Measurements from ENCODE around the gene DGKH.

The DGKH gene

DNA sequence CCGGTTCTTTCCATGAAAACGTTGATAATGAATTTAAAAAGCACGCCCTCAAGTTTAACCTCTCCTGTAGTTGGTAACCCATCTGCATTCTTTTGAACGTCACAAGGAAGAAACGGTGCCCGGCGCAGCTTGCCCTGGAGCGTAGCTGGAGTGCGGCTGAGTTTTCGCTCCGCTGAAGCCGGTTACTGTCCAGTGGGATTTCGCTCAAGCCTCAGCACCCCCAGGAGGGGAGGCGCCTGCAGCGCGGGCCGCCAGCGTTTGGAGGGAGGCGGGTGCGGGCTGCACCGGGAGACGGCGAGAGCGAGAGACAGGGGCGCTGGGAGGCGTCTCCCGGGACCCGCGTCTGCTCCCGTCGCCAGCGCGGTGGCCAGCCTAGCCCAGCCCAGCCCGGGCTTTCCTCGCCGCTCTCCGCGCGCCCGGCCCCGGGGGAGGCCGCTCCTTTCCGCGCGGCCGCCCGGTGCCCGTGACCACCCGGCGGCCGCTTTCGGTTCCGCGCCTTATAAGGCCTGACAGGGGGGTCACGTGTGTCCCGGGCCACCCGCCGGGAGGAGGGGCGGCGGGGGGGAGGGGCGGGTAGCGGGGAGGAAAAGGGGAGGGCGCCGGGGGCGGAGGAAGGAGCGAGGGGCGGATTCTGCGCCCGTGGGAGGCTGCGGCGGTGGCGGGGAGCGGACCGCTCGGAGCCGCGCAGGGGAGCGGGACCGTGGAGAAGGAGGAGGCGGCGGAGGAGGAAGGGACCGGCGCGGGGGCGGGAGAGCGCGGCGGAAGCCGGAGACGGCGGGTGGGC is 8.3 kb upstream of the DGKH start:
- DNase-seq (ENCODE audit: low read depth in 2 of 2): peak; percentile 90 to 93

- no peak for DNase-seq (ENCODE audit: low read depth in 2 of 2)
Measured at GRCh38 chr13:42040730-42041010, 7.8 kb upstream of the DGKH start.

- peak in 1 of 2 donors; percentile 36 for DNase-seq (ENCODE audit: low read depth in 2 of 2)
Measured at GRCh38 chr13:42041011-42041683, 7.3 kb upstream of the DGKH start.

GRCh38 chr13:42041684-42042035 is 6.8 kb upstream of the DGKH start:
- DNase-seq (ENCODE audit: low read depth in 2 of 2): no peak

- DNase-seq (ENCODE audit: low read depth in 2 of 2): no peak
Measured at GRCh38 chr13:42043676-42044075, 4.8 kb upstream of the DGKH start.

DNA sequence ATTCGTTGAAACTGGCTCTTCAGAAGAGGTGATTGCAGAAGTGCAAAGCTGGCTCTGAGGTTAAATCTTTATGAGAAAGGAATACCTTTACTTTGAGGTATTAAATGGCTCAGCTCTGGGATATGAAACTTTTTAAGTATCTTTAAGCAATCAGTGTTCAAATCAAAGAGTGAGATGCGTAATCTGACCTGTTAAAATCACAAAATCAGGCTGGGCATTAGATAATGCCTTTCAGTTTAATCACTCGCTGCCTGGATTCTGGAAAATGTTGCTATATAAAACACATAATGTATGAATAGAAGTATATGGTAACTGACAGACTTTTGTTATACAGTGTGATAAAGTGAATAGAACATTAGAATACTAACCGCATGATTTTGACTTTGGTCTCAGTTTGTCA is 2.0 kb upstream of the DGKH start:
- no peak for DNase-seq (ENCODE audit: low read depth in 2 of 2)

DNA sequence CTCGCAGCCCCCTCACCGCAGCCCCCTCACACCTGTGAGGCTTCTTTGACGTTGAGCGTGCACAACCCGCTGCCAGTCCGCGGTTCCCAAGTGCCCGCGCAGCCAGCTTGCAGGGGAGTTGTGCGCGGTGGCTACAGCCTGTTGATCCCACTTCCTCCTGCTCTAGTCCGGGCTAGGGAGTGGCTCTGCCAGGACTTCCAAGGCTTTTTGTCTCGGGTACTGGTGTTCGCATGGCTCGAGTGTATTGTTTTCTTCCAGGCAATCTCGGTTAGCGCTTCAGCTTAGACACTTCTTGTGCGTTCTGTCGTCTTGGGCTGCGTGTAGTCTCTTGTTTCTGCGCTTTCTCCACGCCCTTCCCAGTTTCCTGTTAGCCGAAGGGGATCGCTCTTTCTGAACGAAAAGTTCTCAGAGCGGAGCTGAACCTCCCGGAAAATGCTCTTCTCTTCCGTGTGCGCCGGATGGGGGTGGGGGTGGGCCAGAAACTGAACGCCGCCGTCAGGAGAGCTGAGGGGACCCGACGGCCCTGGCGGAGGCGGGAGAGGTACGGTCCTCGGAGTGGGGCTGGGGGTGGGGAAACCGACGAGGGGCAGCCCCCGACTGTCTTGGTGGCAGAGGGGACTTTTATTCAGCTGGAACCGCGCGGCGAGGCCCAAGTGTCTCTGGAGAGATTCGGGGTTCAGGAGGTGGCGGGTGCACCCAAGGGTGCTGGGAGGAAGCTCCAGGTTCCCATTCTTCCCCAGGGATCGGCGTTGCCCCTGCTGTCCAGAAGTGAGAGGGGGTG is 697 bp upstream of the DGKH start:
- no peak for DNase-seq (ENCODE audit: low read depth in 2 of 2)

DNA sequence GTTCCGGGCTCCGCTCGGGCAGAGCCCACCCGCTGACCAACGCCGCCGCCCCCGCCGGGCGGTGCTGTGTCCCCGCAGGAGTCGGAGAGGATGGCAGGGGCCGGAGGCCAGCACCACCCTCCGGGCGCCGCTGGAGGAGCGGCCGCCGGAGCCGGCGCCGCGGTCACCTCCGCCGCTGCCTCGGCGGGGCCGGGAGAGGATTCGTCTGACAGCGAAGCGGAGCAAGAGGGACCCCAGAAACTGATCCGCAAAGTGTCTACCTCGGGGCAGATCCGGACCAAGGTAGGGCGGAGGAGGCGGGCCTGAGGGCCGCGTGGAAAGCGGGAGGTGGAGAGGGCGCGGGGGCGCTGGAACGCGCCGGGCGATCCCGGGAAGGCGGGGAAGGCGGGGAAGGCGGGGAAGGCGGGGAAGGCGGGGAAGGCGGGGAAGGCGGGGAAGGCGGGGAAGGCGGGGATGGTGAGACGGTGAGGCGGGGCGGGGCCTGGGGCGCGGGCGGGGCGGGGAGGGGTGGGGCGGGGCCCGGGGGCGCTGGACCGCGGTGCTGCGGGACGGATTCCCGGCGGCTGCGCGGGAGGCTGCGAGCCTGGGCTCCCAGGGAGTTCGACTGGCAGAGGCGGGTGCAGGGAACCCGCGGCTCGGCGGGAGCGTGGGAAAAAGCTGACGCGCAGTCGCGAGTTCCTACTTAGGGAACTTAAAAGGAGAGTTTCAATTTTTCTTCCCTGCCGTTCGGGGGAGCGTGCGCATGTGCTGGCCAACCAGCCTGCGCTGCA is 421 bp downstream of the DGKH start:
- DNase-seq (ENCODE audit: low read depth in 2 of 2): peak in 1 of 2 donors; percentile 62

DNA sequence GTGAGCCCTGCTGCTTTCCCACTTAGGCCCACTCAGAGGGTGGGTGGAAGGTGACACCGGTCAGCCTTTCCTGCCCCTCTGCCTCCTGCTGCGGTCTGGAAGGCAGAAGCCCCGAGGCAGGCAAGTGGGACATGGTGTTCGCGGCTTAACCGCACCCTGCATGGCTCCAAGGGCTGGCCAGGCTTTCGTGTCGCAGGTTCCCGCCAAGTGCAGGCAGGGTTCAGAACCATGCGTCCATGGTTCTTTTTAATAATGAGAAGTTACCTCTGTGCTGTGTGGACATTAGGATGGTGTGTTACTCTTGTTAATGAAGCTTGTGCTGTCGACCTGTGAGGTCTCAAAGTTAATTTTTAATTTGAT is 986 bp downstream of the DGKH start:
- no peak for DNase-seq (ENCODE audit: low read depth in 2 of 2)

- no peak for DNase-seq (ENCODE audit: low read depth in 2 of 2)
Measured at GRCh38 chr13:42054798-42055499, 6.5 kb downstream of the DGKH start.

DNA sequence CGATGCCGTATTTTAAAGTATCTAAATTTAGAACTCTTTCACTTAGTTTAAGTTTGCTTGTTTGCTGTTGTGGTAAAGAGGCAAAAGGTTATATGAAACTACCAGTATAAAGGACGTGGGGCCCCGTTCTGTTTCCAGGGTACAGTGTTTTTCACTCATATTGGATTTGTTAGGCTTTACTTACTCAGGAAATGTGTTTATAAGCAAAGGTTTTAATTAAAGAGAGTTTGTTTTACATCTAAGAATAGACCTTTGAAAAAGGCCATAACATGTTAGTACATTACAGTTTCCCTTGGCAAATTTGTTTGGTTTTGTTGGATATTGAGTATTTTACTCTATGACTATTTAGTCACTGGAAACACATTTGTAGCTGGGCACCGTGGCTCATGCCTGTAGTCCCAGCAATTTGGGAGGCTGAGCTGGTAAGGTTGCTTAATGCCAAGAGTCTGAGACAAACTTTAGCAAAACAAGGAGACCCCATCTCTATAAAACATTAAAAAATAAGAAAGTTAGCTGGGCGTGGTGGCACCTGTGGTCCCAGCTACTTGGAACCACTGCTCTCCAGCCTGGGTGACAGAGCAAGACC is 7.1 kb downstream of the DGKH start:
- no peak for DNase-seq (ENCODE audit: low read depth in 2 of 2)

- no peak for DNase-seq (ENCODE audit: low read depth in 2 of 2)
Measured at GRCh38 chr13:42056146-42056545, 7.7 kb downstream of the DGKH start.

- no peak for DNase-seq (ENCODE audit: low read depth in 2 of 2)
Measured at GRCh38 chr13:42056583-42056982, 8.1 kb downstream of the DGKH start.

DNA sequence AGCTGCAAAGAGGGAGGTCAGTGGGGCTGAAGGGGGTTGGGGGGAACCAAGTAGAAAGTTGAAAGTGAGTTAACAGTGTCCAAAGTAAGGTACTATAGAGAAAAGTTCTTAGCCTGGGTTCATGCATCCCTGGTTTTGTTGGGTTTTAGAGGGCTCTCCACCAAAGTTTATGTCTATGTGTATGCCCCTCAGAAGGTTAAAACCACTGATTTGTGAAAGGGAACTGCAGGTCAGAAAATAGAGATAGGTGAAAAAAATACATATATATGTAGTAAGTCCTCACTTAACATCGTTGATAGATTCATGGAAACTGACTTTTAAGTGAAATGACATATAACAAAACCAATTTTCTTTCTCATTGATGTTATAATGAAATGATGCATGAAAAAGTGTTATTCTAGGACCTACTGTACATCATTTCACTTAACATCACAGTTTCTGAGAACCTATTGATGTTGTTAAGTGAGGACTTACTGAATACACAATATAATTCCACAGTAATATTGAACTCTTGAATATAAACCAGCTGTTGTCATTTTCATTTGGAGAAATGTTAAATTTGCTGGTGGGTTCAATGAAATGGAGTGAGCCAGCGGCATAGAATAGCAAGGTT is 9.6 kb downstream of the DGKH start:
- no peak for DNase-seq (ENCODE audit: low read depth in 2 of 2)

GRCh38 chr13:42061943-42062342 is 13.5 kb downstream of the DGKH start:
- DNase-seq (ENCODE audit: low read depth in 2 of 2): no peak

DNA sequence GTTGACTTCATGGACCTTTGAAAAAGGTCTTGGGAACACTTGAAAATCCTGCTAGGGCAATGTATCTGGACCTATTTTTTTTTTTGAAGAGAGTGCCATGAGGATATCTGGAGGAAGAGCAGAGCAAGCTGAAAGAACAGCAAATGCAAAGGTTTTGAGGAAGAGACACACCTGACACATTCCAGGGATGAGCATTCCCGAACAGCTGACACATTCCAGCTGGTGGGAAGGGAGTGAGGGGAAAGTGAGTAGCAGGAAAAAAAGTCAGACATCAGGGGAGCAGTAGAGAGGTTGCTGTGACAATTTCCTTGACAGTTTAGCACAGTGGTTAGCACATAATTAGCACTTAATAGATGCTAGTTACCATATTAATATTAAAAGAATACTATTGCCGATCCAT is 14.7 kb downstream of the DGKH start:
- DNase-seq (ENCODE audit: low read depth in 2 of 2): no peak

DNA sequence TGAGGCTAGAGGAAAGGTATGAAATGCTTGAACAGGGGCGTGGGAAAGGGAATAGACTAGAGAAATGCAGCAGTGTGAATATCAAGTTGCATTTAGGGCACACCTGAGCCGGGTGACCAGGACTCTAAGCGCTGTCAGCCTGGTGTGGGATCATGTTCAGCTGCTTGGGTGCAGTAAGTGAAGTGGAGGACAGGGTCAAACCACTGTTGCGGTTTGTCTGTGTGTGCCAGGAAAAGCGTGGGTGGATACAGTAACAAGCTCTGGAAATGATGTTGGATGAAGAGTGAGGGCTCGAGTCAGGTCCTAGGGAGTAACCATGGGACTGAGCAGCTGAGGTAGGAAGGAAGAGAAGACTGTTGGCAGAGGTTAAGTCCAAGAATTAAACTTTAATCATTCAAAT is 15.8 kb downstream of the DGKH start:
- DNase-seq (ENCODE audit: low read depth in 2 of 2): no peak

- no peak for DNase-seq (ENCODE audit: low read depth in 2 of 2)
Measured at GRCh38 chr13:42064966-42065365, 16.5 kb downstream of the DGKH start.

- no peak for DNase-seq (ENCODE audit: low read depth in 2 of 2)
Measured at GRCh38 chr13:42065414-42065813, 17.0 kb downstream of the DGKH start.

- DNase-seq (ENCODE audit: low read depth in 2 of 2): no peak
Measured at GRCh38 chr13:42066542-42066941, 18.1 kb downstream of the DGKH start.

GRCh38 chr13:42068886-42069285 is 20.4 kb downstream of the DGKH start:
- no peak for DNase-seq (ENCODE audit: low read depth in 2 of 2)

Data from stimulated activated CD4-positive, alpha-beta T cell treated with anti-CD3 and anti-CD28 coated beads, Interleukin-1b, Interleukin-23, amount 100 ng/mL, for 4 hours (primary cell).